Chondrocyte (in vitro differentiated cells): ENCODE results near the gene CLK1. TPM values are rescaled to one million over a fixed set of nuclear protein-coding genes. Genes with fewer than 3 reads are reported as not detected.

ENCODE experiments used
- DNase-seq: peaks from one replicate; pipeline ENCODE4 v3.0.0; 2021; ENCODE audit warnings: mixed read lengths, low spot score
- H3K27ac Mint-ChIP-seq: one replicate; pipeline ENCODE4 v1.8.0; 2021; ENCODE audit warnings: mild to moderate bottlenecking, moderate library complexity, mixed read lengths; ENCODE audit not compliant: unreplicated experiment
- H3K27me3 Mint-ChIP-seq: 2 replicates; pipeline ENCODE4 v1.8.0; 2021; ENCODE audit warnings: low read depth, mixed read lengths
- H3K36me3 Mint-ChIP-seq: 2 replicates; pipeline ENCODE4 v1.8.0; 2021; ENCODE audit warnings: low read depth, mixed read lengths
- H3K4me1 Mint-ChIP-seq: 2 replicates; pipeline ENCODE4 v1.8.0; 2021; ENCODE audit warnings: low read depth, mild to moderate bottlenecking, mixed read lengths
- H3K4me3 Mint-ChIP-seq: one replicate; pipeline ENCODE4 v1.8.0; 2021; ENCODE audit warnings: mild to moderate bottlenecking, moderate library complexity, mixed read lengths; ENCODE audit not compliant: unreplicated experiment
- H3K9me3 Mint-ChIP-seq: 2 replicates; pipeline ENCODE4 v1.8.0; 2021; ENCODE audit warnings: low read depth, mixed read lengths
- total RNA-seq: library from RNA; stranded (reverse); gene quantifications from 3 replicates; pipeline ENCODE4 v1.2.1, GENCODE V29; 2021
- TF ChIP-seq, protein P1 (sequence below): fragments of 200-600 bp; sonication (generic); IDR thresholded peaks from 2 replicates; pipeline ENCODE4 v1.5.0; 2021; ENCODE audit warnings: antibody characterized with exemption, mild to moderate bottlenecking, moderate library complexity

The CLK1 gene
- total RNA-seq, 1 donor from 2014 or later: 58.4 TPM

DNA sequence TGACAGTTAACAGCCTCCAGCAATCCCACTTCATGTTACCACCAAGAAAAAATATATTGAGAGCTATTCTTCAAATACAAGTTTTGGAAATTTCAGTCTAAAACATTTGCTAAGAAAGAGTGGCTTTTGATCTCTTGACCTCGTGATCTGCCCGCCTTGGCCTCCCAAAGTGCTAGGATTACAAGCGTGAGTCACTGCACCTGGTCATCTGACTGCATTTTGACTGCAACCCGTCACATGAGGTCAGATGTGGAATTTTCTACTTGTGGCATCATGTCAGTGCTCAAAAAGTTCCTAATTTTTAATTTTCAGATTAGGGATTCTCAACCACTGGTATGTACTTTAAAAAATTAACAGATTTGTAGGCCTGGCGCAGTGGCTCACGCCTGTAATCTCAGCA, 9.1 kb upstream of the CLK1 start:
- no peak overlapping the region for H3K4me3 Mint-ChIP-seq
- TF ChIP-seq, protein P1, sequence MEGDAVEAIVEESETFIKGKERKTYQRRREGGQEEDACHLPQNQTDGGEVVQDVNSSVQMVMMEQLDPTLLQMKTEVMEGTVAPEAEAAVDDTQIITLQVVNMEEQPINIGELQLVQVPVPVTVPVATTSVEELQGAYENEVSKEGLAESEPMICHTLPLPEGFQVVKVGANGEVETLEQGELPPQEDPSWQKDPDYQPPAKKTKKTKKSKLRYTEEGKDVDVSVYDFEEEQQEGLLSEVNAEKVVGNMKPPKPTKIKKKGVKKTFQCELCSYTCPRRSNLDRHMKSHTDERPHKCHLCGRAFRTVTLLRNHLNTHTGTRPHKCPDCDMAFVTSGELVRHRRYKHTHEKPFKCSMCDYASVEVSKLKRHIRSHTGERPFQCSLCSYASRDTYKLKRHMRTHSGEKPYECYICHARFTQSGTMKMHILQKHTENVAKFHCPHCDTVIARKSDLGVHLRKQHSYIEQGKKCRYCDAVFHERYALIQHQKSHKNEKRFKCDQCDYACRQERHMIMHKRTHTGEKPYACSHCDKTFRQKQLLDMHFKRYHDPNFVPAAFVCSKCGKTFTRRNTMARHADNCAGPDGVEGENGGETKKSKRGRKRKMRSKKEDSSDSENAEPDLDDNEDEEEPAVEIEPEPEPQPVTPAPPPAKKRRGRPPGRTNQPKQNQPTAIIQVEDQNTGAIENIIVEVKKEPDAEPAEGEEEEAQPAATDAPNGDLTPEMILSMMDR: no peak
- no peaks in the 10 kb centered on the region for H3K9me3 Mint-ChIP-seq
- no peak for DNase-seq
- H3K27me3 Mint-ChIP-seq: no peaks in the 10 kb centered on the region
- H3K36me3 Mint-ChIP-seq: peaks cover 17% of the 10 kb centered on the region
- no peaks in the 10 kb centered on the region for H3K4me1 Mint-ChIP-seq
- no peak overlapping the region for H3K27ac Mint-ChIP-seq

GRCh38 chr2:200871151-200871550, 6.7 kb upstream of the CLK1 start:
- no peak overlapping the region for H3K27ac Mint-ChIP-seq
- H3K36me3 Mint-ChIP-seq: peaks cover 15% of the 10 kb centered on the region
- H3K4me3 Mint-ChIP-seq: no peak overlapping the region
- H3K4me1 Mint-ChIP-seq: peaks cover 7% of the 10 kb centered on the region
- no peak for DNase-seq
- TF ChIP-seq, protein P1: no peak
- H3K9me3 Mint-ChIP-seq: no peaks in the 10 kb centered on the region
- no peaks in the 10 kb centered on the region for H3K27me3 Mint-ChIP-seq

GRCh38 chr2:200869014-200869413, 4.6 kb upstream of the CLK1 start:
- TF ChIP-seq, protein P1: no peak
- Mint-ChIP-seq H3K9me3 (no peaks in the 10 kb centered on the region), H3K36me3 (peaks cover 7% of the 10 kb centered on the region), H3K27me3 (no peaks in the 10 kb centered on the region), H3K4me3 (no peak overlapping the region), H3K4me1 (peaks cover 14% of the 10 kb centered on the region), H3K27ac (no peak overlapping the region)
- no peak for DNase-seq

GRCh38 chr2:200863782-200864175, 679 bp downstream of the CLK1 start:
- DNase-seq: no peak
- no peaks in the 10 kb centered on the region for H3K27me3 Mint-ChIP-seq
- H3K27ac Mint-ChIP-seq: peak overlapping the region; percentile 100
- no peaks in the 10 kb centered on the region for H3K9me3 Mint-ChIP-seq
- TF ChIP-seq, protein P1: no peak
- H3K36me3 Mint-ChIP-seq: peaks cover 20% of the 10 kb centered on the region
- H3K4me1 Mint-ChIP-seq: peaks cover 51% of the 10 kb centered on the region
- H3K4me3 Mint-ChIP-seq: peak overlapping the region; percentile 99

DNA sequence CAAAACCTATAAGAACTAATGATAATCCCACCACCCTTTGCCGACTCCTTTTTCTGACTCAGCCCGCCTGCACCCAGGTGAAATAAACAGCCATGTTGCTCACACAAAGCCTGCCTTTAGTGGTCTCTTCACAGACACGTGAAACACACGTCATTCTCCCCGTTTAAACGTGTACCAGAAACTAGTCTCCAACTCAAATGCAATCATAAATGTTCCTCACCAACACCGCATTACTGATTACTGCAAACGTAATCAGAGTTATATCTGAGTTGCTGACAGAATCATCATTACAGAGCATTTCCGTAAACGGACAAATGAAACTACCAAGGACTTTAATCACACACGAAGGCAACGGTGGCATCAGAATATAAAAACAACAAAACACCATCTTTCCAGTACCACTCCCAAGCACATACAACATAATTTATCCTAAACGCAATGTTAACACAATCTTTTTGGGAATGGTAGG, 1.9 kb downstream of the CLK1 start:
- Mint-ChIP-seq H3K9me3 (no peaks in the 10 kb centered on the region), H3K27me3 (no peaks in the 10 kb centered on the region), H3K4me3 (peak overlapping the region; percentile 99), H3K27ac (peak overlapping the region; percentile 100), H3K4me1 (peaks cover 54% of the 10 kb centered on the region), H3K36me3 (peaks cover 30% of the 10 kb centered on the region)
- TF ChIP-seq, protein P1: no peak
- DNase-seq: no peak
